Measurements from ENCODE around the gene FKBP6.
"Not testable (repeated sequence)": the region's sequence is repeated elsewhere in the genome, so short reads cannot be mapped to it uniquely, and the experiment has no call there.

Gene FKBP6

DNA sequence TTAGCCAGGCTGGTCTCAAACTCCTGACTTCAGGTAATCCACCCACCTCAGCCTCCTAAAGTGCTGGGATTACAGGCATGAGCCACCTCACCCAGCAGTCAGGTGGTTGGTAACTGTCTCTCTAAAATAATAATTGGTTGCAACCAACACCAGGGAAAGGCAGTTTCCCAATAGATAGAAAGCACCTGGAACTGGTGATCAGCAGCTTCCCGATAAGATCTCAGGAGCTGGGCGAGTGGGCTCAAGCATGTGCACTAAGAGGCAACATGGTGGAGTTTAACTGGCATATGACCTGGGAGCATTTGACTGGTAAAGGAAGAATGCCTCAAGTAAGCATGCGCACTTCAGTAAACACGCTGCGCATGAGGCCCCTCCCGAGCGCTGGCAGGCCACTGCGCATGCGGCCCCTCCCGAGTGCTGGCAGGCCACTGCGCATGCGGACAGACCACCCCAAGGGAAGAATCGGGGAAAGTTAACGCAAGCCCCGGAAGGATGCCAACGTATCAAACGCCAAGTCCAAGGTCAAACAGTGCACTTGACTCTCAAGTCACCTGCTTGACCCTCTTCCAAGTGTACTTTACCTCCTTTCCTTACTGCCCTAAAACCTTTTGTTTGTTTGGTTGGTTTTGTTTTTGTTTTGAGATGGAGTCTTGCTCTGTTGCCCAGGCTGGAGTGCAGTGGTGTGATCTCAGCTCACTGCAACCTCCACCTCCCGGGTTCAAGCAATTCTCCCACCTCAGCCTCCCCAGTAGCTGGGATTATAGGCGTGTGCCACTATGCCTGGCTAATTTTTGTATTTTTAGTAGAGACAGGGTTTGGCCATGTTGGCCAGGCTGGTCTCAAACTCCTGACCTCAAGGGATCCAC lies 71.5 kb downstream of the FKBP6 start:
- peak; percentile 83 to 88 for DNase-seq

DNA sequence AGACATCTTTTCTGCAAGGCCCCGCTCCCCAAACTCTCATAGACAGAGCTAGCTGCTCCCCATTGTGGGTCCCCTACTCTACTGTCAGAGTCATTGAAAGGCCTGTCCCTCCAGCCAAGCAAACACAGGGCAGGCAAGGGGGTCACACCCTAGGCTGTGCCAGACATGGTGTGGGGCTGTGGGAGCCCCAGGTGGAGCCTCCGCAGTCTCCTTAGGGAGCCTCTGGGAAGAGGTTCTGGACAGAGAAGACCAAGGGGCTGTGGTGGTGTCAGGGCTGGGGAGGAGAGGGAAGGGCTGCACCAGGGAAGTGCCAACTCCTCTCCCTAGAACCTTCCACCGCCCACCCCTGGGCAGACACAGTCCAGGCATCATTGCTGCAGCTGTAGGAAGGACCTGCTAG lies 76.9 kb downstream of the FKBP6 start:
- not testable (repeated sequence) for DNase-seq
